Large intestine (tissue), 3 donors: Measurements from ENCODE around the gene SPHK2. TPM values are rescaled to one million over a fixed set of nuclear protein-coding genes. Genes with fewer than 3 reads are reported as not detected.

Experiments
- DNase-seq, 2 donors: peaks; one replicate each; pipeline versions ENCODE4 v3.0.0 to v3.0.0-alpha.2; 2013
- H3K27ac ChIP-seq: one replicate; pipeline ENCODE4 v1.5.1; 2013; ENCODE audit warnings: low read length
- H3K27me3 ChIP-seq: 2 replicates; pipeline ENCODE4 v1.6.1; 2013; ENCODE audit warnings: low read length; ENCODE audit not compliant: control insufficient read depth, insufficient read depth
- H3K36me3 ChIP-seq: 2 replicates; pipeline ENCODE4 v1.6.1; 2013; ENCODE audit warnings: low read length; ENCODE audit not compliant: control insufficient read depth, insufficient read depth
- H3K4me1 ChIP-seq: one replicate; pipeline ENCODE4 v1.6.1; 2013; ENCODE audit warnings: low read length; ENCODE audit not compliant: control insufficient read depth, insufficient read depth
- H3K4me3 ChIP-seq: one replicate; pipeline ENCODE4 v1.5.1; 2013; ENCODE audit warnings: low read length
- H3K9me3 ChIP-seq: one replicate; pipeline ENCODE4 v1.6.1; 2013; ENCODE audit warnings: mild to moderate bottlenecking, low read depth, low read length, moderate library complexity; ENCODE audit not compliant: control insufficient read depth
- WGBS: methylation state at CpG from one replicate; pipeline ENCODE4 v1.1.5; 2013; ENCODE audit warnings: low lambda C conversion rate; ENCODE audit not compliant: insufficient coverage; 5-methylcytosine and 5-hydroxymethylcytosine counted together
- polyA plus RNA-seq: library from polyadenylated mRNA; unstranded; fragments of 120-200 nt; gene quantifications from one replicate; pipeline ENCODE4 v1.2.1, GENCODE V29; 2013

Gene SPHK2
- polyA plus RNA-seq, 1 donor, result 20.1 TPM

DNA sequence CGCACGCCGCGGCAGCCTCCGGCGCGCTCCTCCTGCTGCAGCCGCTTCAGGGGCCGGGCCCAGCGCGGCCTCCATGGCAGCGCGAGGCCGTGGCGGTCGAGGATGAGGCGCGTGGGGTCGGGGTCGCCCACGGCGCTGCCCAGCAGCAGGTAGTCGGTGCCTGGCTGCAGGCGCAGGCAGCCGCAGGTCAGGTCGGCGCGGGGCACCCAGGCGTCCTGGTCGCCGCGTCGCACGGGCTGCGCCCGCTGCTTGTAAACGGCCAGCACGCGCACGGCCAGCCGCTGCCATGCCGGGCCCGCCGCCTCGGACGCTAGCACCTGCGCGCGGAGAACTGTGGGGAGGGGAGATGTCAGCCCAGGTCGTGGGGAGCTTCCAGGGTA lies 42.4 kb downstream of the SPHK2 start:
- no peak overlapping the region for H3K4me3 ChIP-seq
- H3K36me3 ChIP-seq, result no peaks in the 10 kb centered on the region
- no peak for DNase-seq
- no peaks in the 10 kb centered on the region for H3K9me3 ChIP-seq
- no peaks in the 10 kb centered on the region for H3K27me3 ChIP-seq
- no CpG with 5 or more reads among the region's 50 CpGs for WGBS
- no peak overlapping the region for H3K27ac ChIP-seq
- H3K4me1 ChIP-seq, result no peaks in the 10 kb centered on the region

DNA sequence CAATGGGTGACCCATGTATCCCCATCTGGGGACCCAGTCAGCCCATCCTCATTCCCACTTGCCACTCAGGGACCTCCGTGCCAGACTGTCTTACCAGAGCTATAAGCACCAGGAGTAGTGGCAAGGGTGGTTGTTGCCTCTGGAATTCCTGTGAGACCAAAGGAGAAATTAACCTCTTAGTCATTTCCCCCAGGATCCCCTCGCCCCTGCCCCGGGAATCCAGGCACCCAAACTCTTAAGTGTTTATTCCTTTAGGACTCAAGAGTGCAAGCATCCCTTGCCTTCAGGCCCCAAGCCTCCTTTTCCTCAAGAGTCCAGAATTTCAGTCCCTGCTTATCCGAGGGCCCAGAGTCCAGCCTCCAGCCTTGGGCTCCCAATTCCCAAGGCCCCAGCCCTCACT lies 44.4 kb downstream of the SPHK2 start:
- WGBS, result no CpG with 5 or more reads among the region's 4 CpGs
- H3K9me3 ChIP-seq, result no peaks in the 10 kb centered on the region
- no peaks in the 10 kb centered on the region for H3K36me3 ChIP-seq
- H3K4me1 ChIP-seq, result no peaks in the 10 kb centered on the region
- no peak overlapping the region for H3K27ac ChIP-seq
- no peak overlapping the region for H3K4me3 ChIP-seq
- DNase-seq, result no peak
- H3K27me3 ChIP-seq, result no peaks in the 10 kb centered on the region

DNA sequence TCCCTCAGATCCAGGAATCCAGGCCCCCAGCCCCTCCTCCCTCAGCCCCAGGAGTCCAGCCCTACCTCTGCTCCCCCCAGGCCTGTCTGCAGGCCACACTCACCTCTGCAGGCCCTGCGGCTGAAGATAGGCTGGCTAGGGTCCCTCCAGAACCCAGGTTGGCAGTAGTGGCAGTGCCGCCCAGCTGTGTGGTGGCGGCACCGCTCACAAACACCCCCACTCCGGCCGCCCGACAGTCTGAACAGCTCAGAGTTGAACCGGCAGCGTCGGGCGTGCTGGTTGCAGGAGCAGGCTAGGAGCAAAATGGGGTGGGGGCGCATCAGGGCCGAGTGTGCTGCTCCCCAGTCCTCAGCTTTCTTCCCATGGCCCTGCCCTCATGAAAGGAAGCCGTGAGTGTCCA lies 45.2 kb downstream of the SPHK2 start:
- DNase-seq, result no peak
- Histone ChIP-seq H3K36me3 (no peaks in the 10 kb centered on the region), H3K9me3 (no peaks in the 10 kb centered on the region), H3K4me3 (no peak overlapping the region), H3K27me3 (no peaks in the 10 kb centered on the region), H3K27ac (no peak overlapping the region), H3K4me1 (no peaks in the 10 kb centered on the region)
- no CpG with 5 or more reads among the region's 14 CpGs for WGBS

DNA sequence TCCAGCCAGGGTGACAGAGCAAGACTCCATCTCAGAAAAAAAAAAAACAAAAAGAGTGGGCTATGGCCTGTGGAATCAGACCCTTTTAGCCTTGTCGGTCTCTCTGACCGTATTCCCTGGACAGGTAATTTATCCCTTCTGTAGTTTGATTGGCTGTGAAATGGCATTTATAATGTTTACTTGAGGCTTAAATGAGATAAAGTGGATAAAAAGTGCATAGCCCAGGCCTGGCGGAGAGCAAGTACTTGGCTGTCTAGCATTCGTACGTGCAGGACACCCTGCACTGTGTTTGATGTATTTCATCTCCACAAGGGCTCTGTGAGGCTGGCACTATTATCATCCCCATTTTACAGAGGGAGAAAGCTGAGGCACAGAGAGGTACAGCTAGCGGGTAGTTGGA lies 46.5 kb downstream of the SPHK2 start:
- no peak overlapping the region for H3K4me3 ChIP-seq
- no peaks in the 10 kb centered on the region for H3K27me3 ChIP-seq
- peaks cover 7% of the 10 kb centered on the region for H3K9me3 ChIP-seq
- H3K36me3 ChIP-seq, result no peaks in the 10 kb centered on the region
- no CpG with 5 or more reads among the region's 6 CpGs for WGBS
- DNase-seq, result no peak
- peaks cover 2% of the 10 kb centered on the region for H3K4me1 ChIP-seq
- no peak overlapping the region for H3K27ac ChIP-seq

DNA sequence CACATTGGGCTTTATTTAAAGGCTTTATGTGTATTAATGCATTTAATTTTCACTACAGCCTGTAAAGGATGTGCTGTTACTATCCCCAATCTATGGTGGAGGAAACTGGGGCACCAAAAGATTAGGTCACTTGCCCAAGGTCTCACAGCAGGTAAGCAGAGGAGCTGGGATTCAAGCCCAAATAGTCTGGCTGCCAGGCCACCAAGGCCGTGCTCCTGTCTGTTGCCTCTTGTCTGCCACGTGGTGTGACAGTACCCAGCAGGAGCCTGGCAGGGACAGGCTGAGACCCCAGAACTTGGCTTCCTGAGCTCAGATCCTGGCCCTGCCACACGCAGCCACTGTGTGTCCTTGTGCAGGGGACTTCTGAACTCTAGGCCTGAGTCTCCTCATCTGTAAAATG lies 49.0 kb downstream of the SPHK2 start:
- Histone ChIP-seq H3K27ac (no peak overlapping the region), H3K4me1 (peaks cover 10% of the 10 kb centered on the region)
- no CpG with 5 or more reads among the region's 3 CpGs for WGBS

GRCh38 chr19:48668761-48669160 lies 49.5 kb downstream of the SPHK2 start:
- no peak for DNase-seq
- Histone ChIP-seq H3K4me1 (peaks cover 10% of the 10 kb centered on the region), H3K36me3 (no peaks in the 10 kb centered on the region), H3K4me3 (no peak overlapping the region), H3K9me3 (peaks cover 7% of the 10 kb centered on the region), H3K27ac (no peak overlapping the region), H3K27me3 (no peaks in the 10 kb centered on the region)
- no CpG with 5 or more reads among the region's 2 CpGs for WGBS

More for the DNA sequence above, 49.0 kb downstream of the SPHK2 start:
- H3K4me3 ChIP-seq, result no peak overlapping the region
- no peak for DNase-seq
- H3K9me3 ChIP-seq, result peaks cover 7% of the 10 kb centered on the region
- H3K27me3 ChIP-seq, result no peaks in the 10 kb centered on the region
- H3K36me3 ChIP-seq, result no peaks in the 10 kb centered on the region

- H3K9me3 ChIP-seq, result peaks cover 7% of the 10 kb centered on the region
- no peaks in the 10 kb centered on the region for H3K36me3 ChIP-seq
- no peak for DNase-seq
- no CpG with 5 or more reads among the region's 26 CpGs for WGBS
- H3K27me3 ChIP-seq, result no peaks in the 10 kb centered on the region
- H3K27ac ChIP-seq, result no peak overlapping the region
- H3K4me1 ChIP-seq, result peaks cover 10% of the 10 kb centered on the region
- no peak overlapping the region for H3K4me3 ChIP-seq
Measured at GRCh38 chr19:48669903-48670668, 50.8 kb downstream of the SPHK2 start.

DNA sequence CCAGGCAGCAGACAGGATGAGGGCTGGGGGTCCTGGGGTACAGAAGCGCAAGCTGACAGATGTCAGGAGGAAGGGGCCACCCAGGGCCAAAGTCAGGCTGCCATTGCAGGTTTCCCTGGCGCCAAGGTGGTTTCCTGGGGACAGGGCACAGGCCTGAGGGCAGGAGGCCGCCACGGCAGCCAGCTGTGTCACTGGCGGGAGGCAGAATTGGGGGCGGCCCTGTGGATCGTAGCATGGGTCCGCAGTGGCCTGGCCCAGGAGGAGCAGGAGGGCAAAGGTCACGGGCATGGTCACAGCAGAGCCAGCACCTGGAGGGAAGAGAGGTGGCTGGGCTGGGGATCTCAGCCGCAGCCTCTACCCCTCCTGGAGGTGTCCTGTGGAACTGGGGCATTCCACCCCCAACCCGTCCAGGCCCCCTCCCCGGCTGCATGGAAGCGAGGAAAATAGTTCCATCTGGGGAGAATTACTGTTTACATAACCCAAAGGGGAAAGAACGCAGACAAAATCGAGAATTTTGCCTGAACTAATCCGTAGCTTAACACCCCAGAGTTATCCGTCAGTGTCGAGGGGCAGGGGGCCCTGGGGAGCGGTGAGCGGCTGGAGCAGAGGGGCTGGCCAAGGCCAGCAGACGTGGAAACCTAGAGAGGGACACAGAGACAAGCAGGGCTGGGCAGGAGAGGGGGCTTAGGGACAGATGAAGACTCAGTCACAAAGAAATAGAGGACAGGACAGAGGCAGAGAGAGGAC lies 51.6 kb downstream of the SPHK2 start:
- Histone ChIP-seq H3K27me3 (no peaks in the 10 kb centered on the region), H3K27ac (no peak overlapping the region), H3K36me3 (no peaks in the 10 kb centered on the region), H3K4me3 (no peak overlapping the region), H3K4me1 (peaks cover 14% of the 10 kb centered on the region), H3K9me3 (peaks cover 7% of the 10 kb centered on the region)
- no CpG with 5 or more reads among the region's 21 CpGs for WGBS
- no peak for DNase-seq

- DNase-seq, result no peak
- peaks cover 20% of the 10 kb centered on the region for H3K4me1 ChIP-seq
- H3K27me3 ChIP-seq, result no peaks in the 10 kb centered on the region
- H3K27ac ChIP-seq, result no peak overlapping the region
- no peaks in the 10 kb centered on the region for H3K36me3 ChIP-seq
- H3K4me3 ChIP-seq, result no peak overlapping the region
- whole genome bisulfite sequencing, result no CpG with 5 or more reads among the region's 10 CpGs
- H3K9me3 ChIP-seq, result peaks cover 7% of the 10 kb centered on the region
Measured at GRCh38 chr19:48671446-48671995, 52.2 kb downstream of the SPHK2 start.

GRCh38 chr19:48672994-48673393 lies 53.7 kb downstream of the SPHK2 start, which contains the start of gene NTN5:
Gene NTN5 (minus strand): TSS chr19:48673017. CDS start chr19:48670986, 2,031 bp downstream.
- Histone ChIP-seq H3K27ac (no peak within 1 kb of the TSS), H3K9me3 (peaks cover 7% of the 10 kb centered on the region), H3K4me3 (no peak within 1 kb of the TSS), H3K36me3 (no peaks in the 10 kb centered on the region), H3K4me1 (peaks cover 34% of the 10 kb centered on the region), H3K27me3 (no peaks in the 10 kb centered on the region)
- no CpG with 5 or more reads among the region's 25 CpGs for WGBS
- DNase-seq, result no peak
